ELR (cell line): Measurements from ENCODE around the gene RFX3.

Experiments
- DNase-seq: peaks from one replicate; pipeline ENCODE4 v3.0.0-alpha.2; 2015; ENCODE audit warnings: low read depth

The RFX3 gene

GRCh38 chr9:3433754-3434153, 92.0 kb downstream of the RFX3 start:
- no peak for DNase-seq

- DNase-seq, result no peak
Observed at GRCh38 chr9:3433066-3433465, 92.7 kb downstream of the RFX3 start.

- DNase-seq, result no peak
Observed at GRCh38 chr9:3431890-3432289, 93.9 kb downstream of the RFX3 start.

- DNase-seq, result no peak
Observed at GRCh38 chr9:3419893-3420292, 105.9 kb downstream of the RFX3 start.

- no peak for DNase-seq
Observed at GRCh38 chr9:3415906-3416305, 109.9 kb downstream of the RFX3 start.

GRCh38 chr9:3413984-3414383, 111.8 kb downstream of the RFX3 start:
- DNase-seq, result no peak

GRCh38 chr9:3410461-3410860, 115.3 kb downstream of the RFX3 start:
- DNase-seq, result no peak

- DNase-seq, result no peak
Observed at GRCh38 chr9:3409453-3409852, 116.3 kb downstream of the RFX3 start.

- DNase-seq, result no peak
Observed at GRCh38 chr9:3403315-3403714, 122.5 kb downstream of the RFX3 start.

GRCh38 chr9:3401221-3401954, 124.4 kb downstream of the RFX3 start:
- DNase-seq, result no peak

- no peak for DNase-seq
Observed at GRCh38 chr9:3398232-3398648, 127.6 kb downstream of the RFX3 start.

- no peak for DNase-seq
Observed at GRCh38 chr9:3397766-3398165, 128.0 kb downstream of the RFX3 start.

GRCh38 chr9:3391414-3391813, 134.4 kb downstream of the RFX3 start:
- no peak for DNase-seq

- no peak for DNase-seq
Observed at GRCh38 chr9:3386753-3387152, 139.0 kb downstream of the RFX3 start.

GRCh38 chr9:3385871-3386270, 139.9 kb downstream of the RFX3 start:
- DNase-seq, result peak; percentile 2

- no peak for DNase-seq
Observed at GRCh38 chr9:3371842-3372241, 154.0 kb downstream of the RFX3 start.

GRCh38 chr9:3370715-3371114, 155.1 kb downstream of the RFX3 start:
- no peak for DNase-seq

- DNase-seq, result no peak
Observed at GRCh38 chr9:3367185-3367584, 158.6 kb downstream of the RFX3 start.

- DNase-seq, result no peak
Observed at GRCh38 chr9:3361689-3362392, 164.0 kb downstream of the RFX3 start.

- DNase-seq, result no peak
Observed at GRCh38 chr9:3361116-3361515, 164.7 kb downstream of the RFX3 start.

- no peak for DNase-seq
Observed at GRCh38 chr9:3360245-3360644, 165.6 kb downstream of the RFX3 start.

GRCh38 chr9:3359778-3360177, 166.0 kb downstream of the RFX3 start:
- no peak for DNase-seq

- no peak for DNase-seq
Observed at GRCh38 chr9:3359048-3359692, 166.6 kb downstream of the RFX3 start.
